ENCODE data around the gene PARD3.

PARD3 gene

GRCh38 chr10:34637418-34637911 lies 177.6 kb downstream of the PARD3 start:
- TF ChIP-seq REST (IDR thresholded peaks at IDR 0.05; ENCODE audit: insufficient read depth in 1 of 2, low read depth in 2 of 2, low read length in 2 of 2) (no peak), POLR2AphosphoS5 (IDR thresholded peaks at IDR 0.05; ENCODE audit: low read depth, low read length) (no peak), TAF1 (IDR thresholded peaks at IDR 0.05; ENCODE audit: borderline replicate concordance, insufficient read depth, low read length) (no peak), FOXP2 (optimal IDR thresholded peaks at IDR 0.05; ENCODE audit: borderline replicate concordance, extremely low read depth, extremely low read length, insufficient read depth) (no peak), SIN3A (IDR thresholded peaks at IDR 0.05; ENCODE audit: borderline replicate concordance, insufficient read depth, low read length) (no peak)

GRCh38 chr10:34635111-34635510 lies 180.0 kb downstream of the PARD3 start:
- TF ChIP-seq REST (IDR thresholded peaks at IDR 0.05; ENCODE audit: insufficient read depth in 1 of 2, low read depth in 2 of 2, low read length in 2 of 2) (no peak), TAF1 (IDR thresholded peaks at IDR 0.05; ENCODE audit: borderline replicate concordance, insufficient read depth, low read length) (no peak), FOXP2 (optimal IDR thresholded peaks at IDR 0.05; ENCODE audit: borderline replicate concordance, extremely low read depth, extremely low read length, insufficient read depth) (no peak), SIN3A (IDR thresholded peaks at IDR 0.05; ENCODE audit: borderline replicate concordance, insufficient read depth, low read length) (no peak), POLR2AphosphoS5 (IDR thresholded peaks at IDR 0.05; ENCODE audit: low read depth, low read length) (no peak)

GRCh38 chr10:34633374-34633773 lies 181.7 kb downstream of the PARD3 start:
- TF ChIP-seq POLR2AphosphoS5 (IDR thresholded peaks at IDR 0.05; ENCODE audit: low read depth, low read length) (no peak), REST (IDR thresholded peaks at IDR 0.05; ENCODE audit: insufficient read depth in 1 of 2, low read depth in 2 of 2, low read length in 2 of 2) (no peak), SIN3A (IDR thresholded peaks at IDR 0.05; ENCODE audit: borderline replicate concordance, insufficient read depth, low read length) (no peak), FOXP2 (optimal IDR thresholded peaks at IDR 0.05; ENCODE audit: borderline replicate concordance, extremely low read depth, extremely low read length, insufficient read depth) (no peak), TAF1 (IDR thresholded peaks at IDR 0.05; ENCODE audit: borderline replicate concordance, insufficient read depth, low read length) (no peak)

GRCh38 chr10:34629084-34629483 lies 186.0 kb downstream of the PARD3 start:
- no peak for TF ChIP-seq FOXP2 (optimal IDR thresholded peaks at IDR 0.05; ENCODE audit: borderline replicate concordance, extremely low read depth, extremely low read length, insufficient read depth)
- TF ChIP-seq SIN3A (IDR thresholded peaks at IDR 0.05; ENCODE audit: borderline replicate concordance, insufficient read depth, low read length), result no peak
- no peak for TF ChIP-seq POLR2AphosphoS5 (IDR thresholded peaks at IDR 0.05; ENCODE audit: low read depth, low read length)
- no peak for TF ChIP-seq TAF1 (IDR thresholded peaks at IDR 0.05; ENCODE audit: borderline replicate concordance, insufficient read depth, low read length)
- no peak for TF ChIP-seq REST (IDR thresholded peaks at IDR 0.05; ENCODE audit: insufficient read depth in 1 of 2, low read depth in 2 of 2, low read length in 2 of 2)
